WI38 (cell line): ENCODE data around the gene LPAR3.

Source experiments
- H3K4me3 ChIP-seq: 2 replicates; pipeline ENCODE4 v1.5.1; 2011; ENCODE audit warnings: low read depth, mild to moderate bottlenecking, control low read depth, low read length
- CTCF ChIP-seq: IDR thresholded peaks from 2 replicates; pipeline ENCODE4 v1.5.1; 2012; ENCODE audit warnings: low read depth, mild to moderate bottlenecking, control low read depth, low read length

The LPAR3 gene

GRCh38 chr1:84892705-84893618 is at the start of gene LPAR3:
TSS of gene LPAR3 (minus strand) at chr1:84893206. CDS start at chr1:84866120, 27,086 bp downstream.
- peak within 1 kb of the TSS; percentile 60 for H3K4me3 ChIP-seq
- TF ChIP-seq CTCF, result no peak

GRCh38 chr1:84941843-84942242 is 48.8 kb upstream of the LPAR3 start:
- TF ChIP-seq CTCF, result no peak

GRCh38 chr1:84940481-84940880 is 47.5 kb upstream of the LPAR3 start:
- H3K4me3 ChIP-seq, result no peak overlapping the region
- TF ChIP-seq CTCF, result no peak

More at GRCh38 chr1:84941843-84942242, 48.8 kb upstream of the LPAR3 start:
- no peak overlapping the region for H3K4me3 ChIP-seq

DNA sequence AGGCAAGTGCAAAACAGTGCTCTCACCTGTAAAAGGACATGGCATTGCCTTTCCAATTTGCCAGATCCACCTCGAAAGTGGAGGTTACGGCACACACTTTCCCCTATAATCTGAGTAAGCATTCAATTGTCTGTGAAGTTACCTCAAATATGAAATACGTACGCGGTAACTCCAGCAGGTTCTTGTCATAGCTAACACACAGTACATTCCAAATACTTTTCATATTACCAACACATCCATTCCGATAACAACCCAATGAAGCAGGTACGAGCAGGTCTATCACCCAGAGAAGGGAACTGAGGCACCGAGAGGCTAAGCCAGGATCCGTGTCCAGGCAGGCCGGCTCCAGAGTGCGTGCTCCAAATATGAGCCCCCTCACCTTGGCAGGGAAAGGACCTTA is 46.8 kb upstream of the LPAR3 start:
- H3K4me3 ChIP-seq, result no peak overlapping the region
- no peak for TF ChIP-seq CTCF

- no peak overlapping the region for H3K4me3 ChIP-seq
- no peak for TF ChIP-seq CTCF
Observed at GRCh38 chr1:84939151-84939550, 46.1 kb upstream of the LPAR3 start.

DNA sequence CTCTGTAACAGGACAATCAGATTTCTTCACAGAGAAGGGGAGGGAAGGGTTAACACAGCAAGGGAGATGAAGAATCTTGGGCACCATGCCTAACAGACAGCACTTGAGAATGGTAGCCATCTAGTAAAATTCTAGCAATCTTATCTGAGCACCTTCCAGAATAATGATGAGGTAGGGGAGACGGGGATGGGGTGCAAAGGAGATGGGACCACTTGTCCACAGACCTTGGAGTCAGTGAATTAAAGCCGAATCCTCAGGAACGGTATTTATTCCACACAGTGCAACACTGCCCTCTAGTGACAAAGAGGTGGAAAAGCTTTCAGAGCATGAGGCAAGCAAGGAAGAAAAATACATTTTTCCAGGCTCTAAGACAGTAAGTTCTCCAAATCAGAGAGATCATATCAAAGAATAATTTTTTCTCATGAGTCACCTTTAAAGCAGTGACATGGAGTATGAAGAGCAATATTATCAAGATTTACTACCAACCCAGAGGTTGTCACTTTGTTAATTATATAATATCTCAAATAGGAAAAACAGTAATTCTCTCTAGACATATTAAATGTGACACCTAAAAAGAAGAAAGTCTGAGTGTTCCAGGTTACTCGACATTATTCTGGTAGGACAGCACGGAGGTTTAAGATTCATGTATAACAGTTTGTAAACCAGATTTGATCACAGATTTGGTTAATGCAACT is 43.3 kb upstream of the LPAR3 start:
- peak; percentile 72 for TF ChIP-seq CTCF
- H3K4me3 ChIP-seq, result no peak overlapping the region
